Type B pancreatic cell (in vitro differentiated cells): ENCODE data around the gene MRPS25. TPM values are rescaled to one million over a fixed set of nuclear protein-coding genes. Genes with fewer than 3 reads are reported as not detected.
"Not testable (repeated sequence)": the region's sequence is repeated elsewhere in the genome, so short reads cannot be mapped to it uniquely, and the experiment has no call there.

ENCODE experiments used
- DNase-seq: peaks from one replicate; pipeline ENCODE4 v3.0.0; 2021; ENCODE audit warnings: mixed read lengths; ENCODE audit not compliant: unreplicated experiment; ENCODE audit errors: extremely low spot score
- H3K27ac Mint-ChIP-seq: 2 replicates; pipeline ENCODE4 v1.8.0; 2021; ENCODE audit warnings: mild to moderate bottlenecking, mixed read lengths
- H3K27me3 Mint-ChIP-seq: 2 replicates; pipeline ENCODE4 v1.8.0; 2021; ENCODE audit warnings: mixed read lengths
- H3K36me3 Mint-ChIP-seq: 2 replicates; pipeline ENCODE4 v1.8.0; 2021; ENCODE audit warnings: mixed read lengths
- H3K4me1 Mint-ChIP-seq: one replicate; pipeline ENCODE4 v1.8.0; 2021; ENCODE audit warnings: mixed read lengths; ENCODE audit not compliant: unreplicated experiment
- H3K4me3 Mint-ChIP-seq: 2 replicates; pipeline ENCODE4 v1.8.0; 2021; ENCODE audit warnings: mild to moderate bottlenecking, mixed read lengths
- H3K9me3 Mint-ChIP-seq: 2 replicates; pipeline ENCODE4 v1.8.0; 2021; ENCODE audit warnings: mixed read lengths
- total RNA-seq: library from RNA; stranded (reverse); gene quantifications from 2 replicates; pipeline ENCODE4 v1.2.1, GENCODE V29; 2021; ENCODE audit warnings: low replicate concordance
- TF ChIP-seq, protein P1 (sequence below): fragments of 200-600 bp; sonication (generic); conservative IDR thresholded peaks from 2 replicates; pipeline ENCODE4 v1.5.0; 2021; ENCODE audit warnings: antibody characterized with exemption, mild to moderate bottlenecking

The MRPS25 gene
- total RNA-seq, 1 donor from 2014 or later = 71.7 TPM

DNA sequence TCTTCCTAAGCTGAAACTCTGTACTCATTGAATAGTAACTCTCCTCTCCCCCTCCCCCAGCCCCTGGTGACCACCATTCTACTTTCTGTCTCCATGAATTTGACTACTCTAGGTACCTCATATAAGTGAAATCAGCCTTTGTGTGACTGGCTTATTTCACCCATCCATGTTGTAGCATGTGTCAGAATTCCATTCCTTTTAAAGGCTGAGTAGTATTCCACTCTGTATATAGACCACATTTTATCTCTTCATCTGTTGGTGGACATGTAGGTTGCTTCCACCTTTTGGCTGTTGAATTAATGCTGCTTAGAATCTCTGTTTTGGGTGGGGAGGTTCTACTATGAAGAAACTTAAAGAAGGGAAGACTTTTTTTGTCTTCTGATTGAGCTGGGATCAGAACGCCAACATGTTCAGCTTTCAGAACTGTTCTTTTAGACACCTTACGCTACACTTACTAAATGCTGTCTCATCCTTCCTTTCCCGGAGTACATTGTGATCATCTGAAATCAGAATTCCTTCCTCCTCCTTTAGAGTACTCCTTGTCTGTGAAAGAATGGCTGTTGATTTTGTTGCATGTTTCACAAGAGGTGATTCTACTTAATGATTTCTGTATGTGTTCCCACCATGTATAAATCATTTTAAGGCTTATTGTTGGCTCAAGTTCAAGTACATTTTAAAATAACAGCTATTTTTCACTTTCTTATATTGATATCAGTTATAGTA lies 50.3 kb downstream of the MRPS25 start:
- no peak overlapping the region for H3K4me3 Mint-ChIP-seq
- no peaks in the 10 kb centered on the region for H3K9me3 Mint-ChIP-seq
- peaks cover 44% of the 10 kb centered on the region for H3K36me3 Mint-ChIP-seq
- TF ChIP-seq, protein P1, sequence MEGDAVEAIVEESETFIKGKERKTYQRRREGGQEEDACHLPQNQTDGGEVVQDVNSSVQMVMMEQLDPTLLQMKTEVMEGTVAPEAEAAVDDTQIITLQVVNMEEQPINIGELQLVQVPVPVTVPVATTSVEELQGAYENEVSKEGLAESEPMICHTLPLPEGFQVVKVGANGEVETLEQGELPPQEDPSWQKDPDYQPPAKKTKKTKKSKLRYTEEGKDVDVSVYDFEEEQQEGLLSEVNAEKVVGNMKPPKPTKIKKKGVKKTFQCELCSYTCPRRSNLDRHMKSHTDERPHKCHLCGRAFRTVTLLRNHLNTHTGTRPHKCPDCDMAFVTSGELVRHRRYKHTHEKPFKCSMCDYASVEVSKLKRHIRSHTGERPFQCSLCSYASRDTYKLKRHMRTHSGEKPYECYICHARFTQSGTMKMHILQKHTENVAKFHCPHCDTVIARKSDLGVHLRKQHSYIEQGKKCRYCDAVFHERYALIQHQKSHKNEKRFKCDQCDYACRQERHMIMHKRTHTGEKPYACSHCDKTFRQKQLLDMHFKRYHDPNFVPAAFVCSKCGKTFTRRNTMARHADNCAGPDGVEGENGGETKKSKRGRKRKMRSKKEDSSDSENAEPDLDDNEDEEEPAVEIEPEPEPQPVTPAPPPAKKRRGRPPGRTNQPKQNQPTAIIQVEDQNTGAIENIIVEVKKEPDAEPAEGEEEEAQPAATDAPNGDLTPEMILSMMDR = no peak
- H3K4me1 Mint-ChIP-seq = peaks cover 7% of the 10 kb centered on the region
- no peak for DNase-seq
- H3K27ac Mint-ChIP-seq = peak overlapping the region; percentile 8
- H3K27me3 Mint-ChIP-seq = no peaks in the 10 kb centered on the region

DNA sequence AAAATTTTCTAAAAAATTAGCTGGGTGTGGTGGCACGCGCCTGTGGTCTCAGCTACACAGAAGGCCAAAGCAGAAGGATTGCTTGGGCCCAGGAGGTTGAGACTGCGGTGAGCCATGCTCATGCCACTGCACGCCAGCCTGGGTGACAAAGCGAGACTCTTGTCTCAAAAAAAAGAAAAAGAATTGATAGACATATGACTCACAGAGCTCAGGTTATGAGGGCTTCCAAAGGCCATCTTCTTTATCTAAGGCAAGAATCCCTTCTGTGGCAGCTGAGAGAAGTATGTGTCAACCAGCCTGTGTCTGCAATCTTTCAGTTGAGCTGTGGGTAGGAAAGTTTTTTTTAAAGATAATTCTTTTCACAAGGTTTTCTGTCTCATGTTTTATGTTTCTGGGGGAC lies 53.9 kb downstream of the MRPS25 start:
- DNase-seq = no peak
- peaks cover 42% of the 10 kb centered on the region for H3K36me3 Mint-ChIP-seq
- H3K4me1 Mint-ChIP-seq = peaks cover 7% of the 10 kb centered on the region
- H3K27ac Mint-ChIP-seq = no peak overlapping the region
- H3K27me3 Mint-ChIP-seq = no peaks in the 10 kb centered on the region
- no peaks in the 10 kb centered on the region for H3K9me3 Mint-ChIP-seq
- TF ChIP-seq, protein P1 = no peak
- no peak overlapping the region for H3K4me3 Mint-ChIP-seq

DNA sequence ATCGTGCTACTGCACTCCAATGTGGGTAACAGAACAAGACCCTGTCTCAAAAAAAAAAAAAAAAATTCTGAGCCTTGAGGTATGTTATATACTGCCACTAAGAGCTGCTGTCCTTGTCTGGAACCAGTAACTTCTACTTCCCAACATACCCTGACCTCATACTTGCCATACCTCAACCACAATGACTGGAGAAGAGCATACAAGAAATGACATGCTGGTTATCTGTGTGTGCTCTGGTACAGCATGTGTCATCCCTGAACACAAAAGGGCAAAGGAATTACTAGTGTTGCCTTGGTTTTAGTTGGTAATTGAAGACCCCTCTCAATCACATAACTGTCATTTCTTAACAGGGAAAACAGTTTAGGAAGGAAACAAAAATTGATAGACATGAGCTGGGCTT lies 54.5 kb downstream of the MRPS25 start:
- Mint-ChIP-seq H3K9me3 (no peaks in the 10 kb centered on the region), H3K27me3 (no peaks in the 10 kb centered on the region), H3K4me3 (no peak overlapping the region), H3K36me3 (peaks cover 42% of the 10 kb centered on the region), H3K27ac (no peak overlapping the region), H3K4me1 (peaks cover 7% of the 10 kb centered on the region)
- no peak for DNase-seq
- TF ChIP-seq, protein P1 = no peak

DNA sequence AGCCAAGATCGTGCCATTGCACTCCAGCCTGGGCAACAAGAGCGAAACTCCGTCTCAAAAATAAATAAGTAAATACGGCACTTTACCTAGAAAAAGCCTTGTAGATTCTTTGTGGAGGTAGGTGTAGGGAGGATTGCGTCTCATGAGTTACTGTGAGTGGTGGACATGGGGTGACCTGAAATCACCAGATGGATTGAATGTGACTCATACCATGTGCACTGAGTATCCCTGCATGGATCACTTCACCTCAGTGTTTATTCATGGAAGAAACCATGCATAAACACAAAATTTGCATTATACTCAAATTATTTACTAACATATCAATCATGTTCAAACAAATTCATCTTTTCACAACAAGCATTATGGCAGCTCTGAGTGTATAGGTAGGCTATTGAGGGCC lies 55.9 kb downstream of the MRPS25 start:
- DNase-seq = no peak
- H3K27me3 Mint-ChIP-seq = no peaks in the 10 kb centered on the region
- peaks cover 38% of the 10 kb centered on the region for H3K36me3 Mint-ChIP-seq
- H3K4me3 Mint-ChIP-seq = no peak overlapping the region
- TF ChIP-seq, protein P1 = no peak
- no peak overlapping the region for H3K27ac Mint-ChIP-seq
- no peaks in the 10 kb centered on the region for H3K9me3 Mint-ChIP-seq
- peaks cover 7% of the 10 kb centered on the region for H3K4me1 Mint-ChIP-seq

DNA sequence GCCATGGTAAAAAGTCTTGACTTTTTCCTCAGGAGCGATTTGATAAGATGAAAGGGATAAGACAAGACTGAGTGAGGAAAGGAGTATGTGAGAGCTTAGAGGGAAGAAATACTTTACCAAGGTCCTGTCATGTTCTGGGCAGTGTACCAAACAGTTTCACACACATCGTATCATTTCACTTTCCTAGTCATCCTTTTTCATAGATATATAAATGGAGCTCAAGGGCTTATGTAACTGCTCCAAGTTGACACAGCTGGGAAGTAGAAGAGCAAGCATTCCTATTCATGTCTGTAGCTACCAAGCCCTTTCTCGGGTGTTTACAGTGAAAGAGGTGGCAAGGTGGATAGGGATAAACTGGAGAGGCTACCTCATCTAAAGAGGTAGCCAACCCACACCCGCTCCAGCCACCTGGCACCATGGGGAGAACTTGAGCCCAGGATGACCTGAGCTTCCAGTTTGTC lies 57.4 kb downstream of the MRPS25 start:
- Mint-ChIP-seq H3K9me3 (no peaks in the 10 kb centered on the region), H3K4me1 (peaks cover 4% of the 10 kb centered on the region), H3K4me3 (no peak overlapping the region), H3K27me3 (no peaks in the 10 kb centered on the region), H3K27ac (no peak overlapping the region), H3K36me3 (peaks cover 40% of the 10 kb centered on the region)
- TF ChIP-seq, protein P1 = no peak
- DNase-seq = no peak

DNA sequence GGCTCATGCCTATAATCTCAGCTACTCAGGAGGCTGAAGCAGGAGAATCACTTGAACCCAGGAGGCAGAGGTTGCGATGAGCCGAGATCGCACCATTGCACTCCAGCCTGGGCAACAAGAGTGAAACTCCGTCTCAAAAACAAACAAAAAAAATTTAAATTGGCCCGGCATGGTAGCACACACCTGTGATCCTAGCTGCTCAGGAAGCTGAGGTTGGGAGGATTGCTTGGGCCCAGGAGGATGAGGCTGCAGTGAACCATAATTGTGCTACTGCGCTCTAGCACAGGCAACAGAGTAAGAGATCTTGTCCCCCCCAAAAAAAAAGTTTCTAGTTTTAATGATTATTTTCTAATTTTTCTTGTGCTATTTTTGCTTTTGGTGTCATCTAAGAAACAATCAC lies 65.9 kb downstream of the MRPS25 start:
- Mint-ChIP-seq H3K9me3 (peaks cover 11% of the 10 kb centered on the region), H3K36me3 (peaks cover 45% of the 10 kb centered on the region)
- not testable (repeated sequence) for H3K27ac Mint-ChIP-seq, H3K4me1 Mint-ChIP-seq, H3K4me3 Mint-ChIP-seq, DNase-seq, H3K27me3 Mint-ChIP-seq

Other genes starting within 250 kb of the MRPS25 start
- 1.6 and 15.3 TPM in 2 replicates for gene FGD5, start 246.4 kb downstream of the MRPS25 start, total RNA-seq
- gene NR2C2, start 117.7 kb downstream of the MRPS25 start, total RNA-seq = 43.6 and 47.7 TPM in 2 replicates
- 20.5 and 29.1 TPM in 2 replicates for gene RBSN, start 33.8 kb upstream of the MRPS25 start, total RNA-seq
- 37.9 and 41.9 TPM in 2 replicates for gene CAPN7, start 140.9 kb upstream of the MRPS25 start, total RNA-seq